GM06990 (cell line): ENCODE results near the gene SP6.

Experiments
- DNase-seq: peaks from one replicate; pipeline ENCODE4 v3.0.0-alpha.2; 2011; ENCODE audit not compliant: insufficient read length; ENCODE audit errors: extremely low read depth
- H3K27me3 ChIP-seq: replicated peaks from 2 replicates; pipeline ENCODE4 v1.6.0; 2011; ENCODE audit warnings: low read length; ENCODE audit not compliant: control insufficient read depth, insufficient read depth
- H3K36me3 ChIP-seq: 2 replicates; pipeline ENCODE4 v1.5.1; 2011; ENCODE audit warnings: low read length; ENCODE audit not compliant: control insufficient read depth, insufficient read depth
- H3K4me3 ChIP-seq: replicated peaks from 2 replicates; pipeline ENCODE4 v1.5.1; 2011; ENCODE audit warnings: low read depth, mild to moderate bottlenecking, control low read depth, low read length
- TF ChIP-seq, protein P1 (sequence below): IDR thresholded peaks from 2 replicates; pipeline ENCODE4 v1.5.1; 2011; ENCODE audit warnings: low read length, control low read depth, mild to moderate bottlenecking, inconsistent platforms; ENCODE audit not compliant: insufficient read depth, poor library complexity, severe bottlenecking

Gene SP6

DNA sequence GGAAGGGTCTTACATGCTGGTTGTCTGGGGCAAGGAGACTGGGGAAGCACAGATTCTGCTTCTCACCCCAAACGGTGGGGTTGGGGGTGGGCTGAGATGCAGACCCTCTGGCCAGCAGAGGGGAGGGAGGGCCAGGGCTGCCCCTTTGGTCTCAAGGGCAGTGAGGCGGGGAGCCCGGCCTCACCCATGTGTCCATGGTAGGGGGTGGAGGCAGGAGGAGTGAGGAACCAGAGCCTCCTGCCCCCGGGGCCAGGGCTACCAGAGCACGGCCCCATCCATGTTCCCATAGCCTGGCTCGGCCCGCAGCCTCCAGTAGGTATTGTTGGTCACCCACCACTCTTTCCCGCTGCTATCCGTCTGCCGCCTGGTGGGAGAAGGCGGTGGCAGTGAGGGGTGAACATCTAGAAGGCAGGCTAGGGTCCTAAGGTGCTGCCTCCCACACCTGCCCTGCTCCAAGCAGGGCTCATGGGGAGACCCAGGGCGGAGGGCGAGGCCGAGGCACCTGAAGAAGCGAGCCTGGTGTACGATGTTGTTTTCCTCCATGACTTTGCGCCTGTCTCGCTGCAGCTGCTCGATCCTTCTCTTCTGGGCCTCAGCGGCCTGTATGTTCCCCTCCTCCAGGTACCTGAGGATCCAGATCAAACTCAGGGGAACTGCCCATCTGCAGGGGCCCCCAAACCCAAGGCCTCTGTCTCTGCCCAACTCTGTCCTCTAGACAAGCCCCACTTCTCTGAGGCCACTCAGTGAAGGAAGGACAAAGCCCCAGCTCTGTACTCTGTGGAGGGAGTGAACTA lies 42.7 kb downstream of the SP6 start:
- H3K4me3 ChIP-seq, result no peak overlapping the region
- peaks cover 20% of the 10 kb centered on the region for H3K36me3 ChIP-seq
- no peaks in the 10 kb centered on the region for H3K27me3 ChIP-seq
- no peak for DNase-seq
- TF ChIP-seq, protein P1, sequence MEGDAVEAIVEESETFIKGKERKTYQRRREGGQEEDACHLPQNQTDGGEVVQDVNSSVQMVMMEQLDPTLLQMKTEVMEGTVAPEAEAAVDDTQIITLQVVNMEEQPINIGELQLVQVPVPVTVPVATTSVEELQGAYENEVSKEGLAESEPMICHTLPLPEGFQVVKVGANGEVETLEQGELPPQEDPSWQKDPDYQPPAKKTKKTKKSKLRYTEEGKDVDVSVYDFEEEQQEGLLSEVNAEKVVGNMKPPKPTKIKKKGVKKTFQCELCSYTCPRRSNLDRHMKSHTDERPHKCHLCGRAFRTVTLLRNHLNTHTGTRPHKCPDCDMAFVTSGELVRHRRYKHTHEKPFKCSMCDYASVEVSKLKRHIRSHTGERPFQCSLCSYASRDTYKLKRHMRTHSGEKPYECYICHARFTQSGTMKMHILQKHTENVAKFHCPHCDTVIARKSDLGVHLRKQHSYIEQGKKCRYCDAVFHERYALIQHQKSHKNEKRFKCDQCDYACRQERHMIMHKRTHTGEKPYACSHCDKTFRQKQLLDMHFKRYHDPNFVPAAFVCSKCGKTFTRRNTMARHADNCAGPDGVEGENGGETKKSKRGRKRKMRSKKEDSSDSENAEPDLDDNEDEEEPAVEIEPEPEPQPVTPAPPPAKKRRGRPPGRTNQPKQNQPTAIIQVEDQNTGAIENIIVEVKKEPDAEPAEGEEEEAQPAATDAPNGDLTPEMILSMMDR, result no peak

DNA sequence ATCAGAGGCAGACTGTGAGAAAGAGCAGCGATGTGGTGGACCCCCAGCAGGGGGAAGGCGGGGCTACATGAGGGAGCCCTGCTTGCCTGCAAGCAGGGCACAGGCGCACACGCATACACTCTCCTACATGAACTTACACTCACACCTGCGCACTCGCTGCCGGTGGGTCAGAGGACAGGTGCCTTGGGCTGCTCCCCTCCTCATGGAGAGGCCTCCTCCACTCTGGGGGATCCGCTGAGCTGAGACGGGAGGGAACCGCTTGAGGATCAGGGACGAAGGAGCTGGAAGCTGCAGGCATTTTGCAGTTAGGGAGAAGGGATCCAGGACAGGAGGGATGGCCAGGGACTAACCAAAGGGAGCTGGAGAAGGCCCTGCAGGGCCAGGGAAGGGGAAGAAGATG lies 43.5 kb downstream of the SP6 start:
- no peak for DNase-seq
- TF ChIP-seq, protein P1, result no peak
- peaks cover 16% of the 10 kb centered on the region for H3K36me3 ChIP-seq
- no peaks in the 10 kb centered on the region for H3K27me3 ChIP-seq
- no peak overlapping the region for H3K4me3 ChIP-seq

DNA sequence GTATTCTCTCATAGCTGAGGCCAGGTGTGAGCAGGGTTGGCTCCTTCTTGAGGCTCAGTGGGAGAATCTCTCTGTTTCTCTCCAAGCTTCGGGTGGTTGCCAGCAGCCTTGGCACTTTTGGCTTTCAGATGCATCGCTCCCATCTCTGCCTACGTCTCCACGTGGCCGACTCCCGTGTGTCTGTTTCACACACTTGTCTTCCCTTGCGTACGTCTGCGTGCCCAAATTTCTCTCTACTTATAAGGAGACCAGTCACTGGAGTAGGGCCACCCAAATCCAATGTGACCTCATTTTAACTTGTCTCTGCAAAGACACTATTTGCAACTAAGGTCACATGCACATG lies 44.1 kb downstream of the SP6 start:
- no peak for DNase-seq
- H3K27me3 ChIP-seq, result no peaks in the 10 kb centered on the region
- H3K36me3 ChIP-seq, result peaks cover 16% of the 10 kb centered on the region
- TF ChIP-seq, protein P1, result no peak
- H3K4me3 ChIP-seq, result no peak overlapping the region

DNA sequence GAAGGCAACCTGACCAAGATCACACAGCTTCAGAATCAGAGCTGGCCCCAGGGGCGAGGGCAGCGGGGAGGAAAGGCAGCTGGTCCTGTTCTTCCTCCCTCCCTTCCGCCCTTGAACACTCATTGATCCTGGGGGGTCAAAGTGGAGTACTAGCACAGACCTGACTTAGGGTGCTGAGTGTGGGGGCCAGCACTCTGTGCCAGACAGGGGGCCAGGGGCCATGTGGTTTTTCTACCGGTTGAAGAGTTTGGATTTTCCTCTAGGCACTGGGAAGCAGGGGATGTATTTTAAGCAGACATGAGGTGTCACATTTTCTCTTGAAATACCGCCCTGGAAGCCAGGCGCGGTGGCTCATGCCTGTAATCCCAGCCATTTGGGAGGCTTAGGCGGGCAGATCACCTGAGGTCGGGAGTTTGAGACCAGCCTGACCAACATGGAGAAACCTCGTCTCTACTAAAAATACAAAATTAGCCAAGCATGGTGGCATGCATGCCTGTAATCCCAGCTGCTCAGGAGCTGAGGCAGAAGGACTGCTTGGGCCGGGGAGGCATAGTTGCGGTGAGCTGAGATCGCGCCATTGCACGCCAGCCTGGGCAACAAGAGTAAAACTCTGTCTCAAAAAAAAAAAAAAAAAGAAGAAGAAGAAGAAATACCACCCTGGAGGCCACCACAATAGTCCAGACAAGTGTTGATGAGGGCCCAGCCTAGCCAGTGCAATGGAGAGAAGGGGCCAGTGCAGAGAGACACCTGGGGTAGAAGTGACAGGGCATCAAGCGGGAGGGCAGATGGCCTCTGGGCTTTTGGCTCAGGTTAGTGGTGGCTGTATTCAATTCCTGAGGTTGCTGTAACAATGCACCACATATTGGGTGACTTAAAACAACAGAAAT lies 44.7 kb downstream of the SP6 start:
- TF ChIP-seq, protein P1, result no peak
- no peak overlapping the region for H3K4me3 ChIP-seq
- no peak for DNase-seq
- peaks cover 16% of the 10 kb centered on the region for H3K36me3 ChIP-seq
- no peaks in the 10 kb centered on the region for H3K27me3 ChIP-seq

DNA sequence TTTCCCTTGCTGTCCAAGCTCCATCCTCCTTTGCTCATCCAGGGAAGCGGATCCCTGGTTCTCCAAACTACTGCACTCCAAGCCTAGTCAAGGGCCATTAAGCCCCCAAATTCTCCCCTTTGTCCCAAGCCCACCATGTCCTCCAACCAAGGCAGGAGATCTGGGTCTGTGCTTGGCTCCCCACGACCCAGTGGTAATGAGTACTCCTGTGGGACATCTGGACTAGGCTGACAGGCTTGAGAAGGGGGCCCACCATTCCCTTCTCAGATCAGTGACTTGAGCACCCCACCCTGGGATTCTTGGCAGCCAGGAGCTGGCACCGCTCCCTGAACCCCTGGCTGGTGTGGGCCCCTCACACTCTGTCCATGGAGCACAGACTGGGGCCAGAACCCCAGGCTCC lies 46.5 kb downstream of the SP6 start:
- Histone ChIP-seq H3K27me3 (no peaks in the 10 kb centered on the region), H3K36me3 (peaks cover 11% of the 10 kb centered on the region), H3K4me3 (no peak overlapping the region)
- TF ChIP-seq, protein P1, result no peak
- no peak for DNase-seq
